GM18511 (cell line): Measurements from ENCODE around the gene ZDHHC11B.

Experiments
- ATAC-seq: cut with Tn5 transposase; IDR thresholded peaks from one replicate; pipeline ENCODE4 v1.9.1; 2021; ENCODE audit warnings: mild to moderate bottlenecking, moderate library complexity; ENCODE audit not compliant: unreplicated experiment

Gene ZDHHC11B

DNA sequence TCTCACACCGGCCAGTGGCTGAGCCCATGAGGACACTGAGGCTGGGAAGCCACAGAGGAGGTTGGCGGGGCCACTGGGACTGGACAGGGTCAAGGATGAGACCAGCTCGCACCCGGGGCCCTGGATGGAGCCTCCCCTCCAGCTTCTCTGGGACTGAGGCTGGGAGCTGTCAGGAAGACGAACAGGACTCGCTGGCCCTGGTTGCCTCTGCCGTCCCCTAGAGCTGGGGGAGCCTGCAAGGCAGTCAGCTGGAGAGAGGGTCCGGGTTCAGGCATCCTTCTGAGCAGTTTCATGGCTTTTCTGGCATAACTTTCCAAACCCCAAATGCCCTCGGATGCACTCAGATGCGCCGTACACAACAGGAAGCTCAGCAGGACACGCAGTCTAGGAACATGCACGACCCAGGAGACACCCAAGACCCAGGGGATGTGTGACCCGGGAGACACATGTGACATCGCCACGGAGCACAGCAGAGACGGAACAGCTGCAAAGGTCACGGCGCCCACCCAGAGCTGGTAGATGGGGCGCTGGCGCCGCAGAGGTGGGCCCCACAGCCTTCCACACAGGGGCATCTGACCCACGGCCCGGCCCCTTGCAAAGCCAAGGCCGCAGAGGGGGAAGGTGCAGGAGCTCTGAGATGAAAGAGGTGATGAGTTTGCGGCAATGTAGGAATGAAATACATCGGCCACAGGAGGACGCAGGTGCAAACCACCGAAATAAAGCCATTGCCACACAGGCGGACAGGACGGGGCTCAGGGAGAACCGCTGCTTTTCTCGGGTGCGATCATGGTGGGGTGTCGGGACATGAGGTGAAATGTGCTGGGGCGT is 108.4 kb downstream of the ZDHHC11B start:
- no peak for ATAC-seq

DNA sequence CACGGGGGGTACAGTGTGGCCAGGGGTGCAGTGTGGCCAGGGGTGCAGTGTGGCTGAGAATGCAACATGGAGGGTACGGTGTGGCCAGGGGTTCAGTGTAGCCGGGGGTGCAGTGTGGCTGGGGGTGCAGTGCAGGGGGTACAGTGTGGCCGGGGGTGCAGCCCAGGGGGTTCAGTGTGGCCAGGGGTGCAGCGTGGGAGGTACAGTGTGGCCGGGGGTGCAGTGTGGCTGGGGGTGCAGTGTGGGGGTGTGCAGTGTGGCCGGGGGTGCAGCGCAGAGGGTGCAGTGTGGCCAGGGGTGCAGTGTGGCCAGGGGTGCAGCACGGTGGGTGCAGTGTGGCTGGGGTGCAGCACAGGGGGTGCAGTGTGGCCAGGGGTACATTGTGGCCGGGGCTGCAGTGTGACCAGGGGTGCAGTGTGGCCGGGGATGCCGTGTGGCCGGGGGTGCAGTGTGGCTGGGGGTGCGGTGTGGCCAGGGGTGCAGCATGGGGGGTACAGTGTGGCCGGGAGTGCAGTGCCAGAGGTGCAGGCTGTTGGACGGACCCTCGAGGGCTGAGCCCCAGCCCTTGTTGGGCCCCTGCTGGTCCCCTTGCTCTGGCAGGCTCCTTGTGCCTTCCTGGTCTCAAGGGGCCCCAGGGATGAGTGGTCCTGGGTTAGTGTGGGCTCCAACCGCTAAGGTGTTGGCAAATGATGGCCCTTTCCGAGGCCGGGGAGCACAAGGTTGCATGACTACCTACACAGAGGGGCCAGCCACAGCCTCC is 109.2 kb downstream of the ZDHHC11B start:
- no peak for ATAC-seq

DNA sequence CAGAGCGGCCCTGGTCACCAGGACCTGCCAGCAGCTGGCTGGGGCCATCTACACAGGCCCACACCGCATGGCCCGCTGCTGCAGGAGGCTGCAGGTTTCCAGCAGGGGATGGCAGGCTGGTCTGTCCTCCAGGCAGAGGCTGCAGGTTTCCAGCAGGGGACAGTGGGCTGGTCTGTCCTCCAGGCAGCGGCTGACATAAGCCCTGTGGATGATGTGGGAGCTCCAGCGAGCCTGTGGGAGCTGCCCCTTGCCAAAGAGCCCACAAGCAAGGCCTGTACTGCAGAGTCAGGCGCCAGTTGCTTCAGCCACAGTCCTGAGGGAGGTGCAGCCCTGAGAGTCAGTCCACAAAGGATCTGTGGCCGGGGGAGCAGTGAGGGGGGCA is 109.9 kb downstream of the ZDHHC11B start:
- ATAC-seq: no peak

DNA sequence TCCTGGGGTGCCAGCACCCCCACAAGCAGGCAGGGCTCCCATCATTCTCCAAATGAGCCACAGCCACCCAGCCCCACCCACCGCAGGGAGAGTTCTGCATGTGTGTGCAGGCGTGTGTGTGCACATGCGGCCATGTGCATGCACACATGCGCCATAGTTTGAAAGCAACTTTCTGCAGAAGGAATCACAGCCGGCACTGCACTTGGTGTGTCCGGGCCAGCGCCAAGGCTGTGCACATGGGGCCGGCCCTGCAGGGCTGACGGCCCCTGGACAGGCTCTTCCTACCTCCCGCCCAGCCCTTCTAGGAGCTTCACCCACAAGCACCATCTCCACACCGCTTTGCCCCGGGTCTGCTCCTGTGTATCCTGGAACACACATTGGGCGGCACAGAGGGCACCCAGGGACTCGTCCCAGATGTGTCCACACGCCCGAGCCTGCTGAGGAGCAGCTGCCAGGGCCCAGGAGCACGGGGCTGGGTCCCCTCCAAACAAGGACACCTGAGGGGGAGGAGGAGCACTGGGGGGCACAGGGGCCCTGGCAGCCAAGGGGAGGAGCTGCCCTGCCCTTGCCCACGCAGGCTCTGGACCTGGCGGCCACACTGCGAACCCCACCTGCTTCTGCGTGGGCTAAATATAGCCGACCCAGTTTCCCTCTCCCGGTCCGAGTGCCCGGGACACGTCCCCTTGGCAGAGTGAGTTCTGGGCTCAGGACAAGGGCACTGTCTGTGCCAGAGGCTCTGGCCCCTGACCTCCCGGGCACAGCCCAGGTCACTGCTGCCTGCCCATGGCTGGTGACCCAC is 110.5 kb downstream of the ZDHHC11B start:
- ATAC-seq: no peak

DNA sequence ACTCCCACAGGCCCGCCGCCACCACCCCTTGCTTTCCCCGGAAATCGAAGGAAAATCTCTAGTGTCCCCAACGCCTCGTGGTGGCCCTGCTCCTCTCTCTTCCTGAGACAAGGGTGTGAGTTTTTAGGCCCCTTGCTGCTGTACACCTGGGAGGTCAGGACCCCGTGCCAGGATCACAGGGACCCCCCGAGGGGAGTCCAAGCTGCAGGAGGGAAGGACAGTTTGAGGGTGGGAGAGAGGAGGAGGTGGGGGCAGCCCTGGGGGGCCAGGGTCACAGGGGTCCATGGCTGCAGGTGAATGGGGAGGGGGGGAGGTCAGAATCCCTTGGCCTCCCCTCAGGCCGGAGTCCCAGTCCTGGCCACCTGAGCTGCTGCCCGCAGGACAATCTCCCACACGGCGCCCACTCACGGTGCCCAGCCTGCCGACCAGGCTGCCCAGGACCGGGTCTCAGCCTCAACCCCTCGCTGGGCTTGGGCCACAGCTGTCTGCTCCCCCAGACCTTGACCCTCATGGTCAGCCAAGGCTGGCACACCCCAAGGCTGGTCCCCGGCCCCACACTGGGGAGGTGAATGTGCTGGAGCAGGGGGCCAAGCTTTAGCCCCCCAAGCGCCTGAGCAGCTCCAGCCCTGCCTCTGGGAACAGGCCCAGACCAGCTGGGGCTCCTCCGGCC is 111.2 kb downstream of the ZDHHC11B start:
- no peak for ATAC-seq

DNA sequence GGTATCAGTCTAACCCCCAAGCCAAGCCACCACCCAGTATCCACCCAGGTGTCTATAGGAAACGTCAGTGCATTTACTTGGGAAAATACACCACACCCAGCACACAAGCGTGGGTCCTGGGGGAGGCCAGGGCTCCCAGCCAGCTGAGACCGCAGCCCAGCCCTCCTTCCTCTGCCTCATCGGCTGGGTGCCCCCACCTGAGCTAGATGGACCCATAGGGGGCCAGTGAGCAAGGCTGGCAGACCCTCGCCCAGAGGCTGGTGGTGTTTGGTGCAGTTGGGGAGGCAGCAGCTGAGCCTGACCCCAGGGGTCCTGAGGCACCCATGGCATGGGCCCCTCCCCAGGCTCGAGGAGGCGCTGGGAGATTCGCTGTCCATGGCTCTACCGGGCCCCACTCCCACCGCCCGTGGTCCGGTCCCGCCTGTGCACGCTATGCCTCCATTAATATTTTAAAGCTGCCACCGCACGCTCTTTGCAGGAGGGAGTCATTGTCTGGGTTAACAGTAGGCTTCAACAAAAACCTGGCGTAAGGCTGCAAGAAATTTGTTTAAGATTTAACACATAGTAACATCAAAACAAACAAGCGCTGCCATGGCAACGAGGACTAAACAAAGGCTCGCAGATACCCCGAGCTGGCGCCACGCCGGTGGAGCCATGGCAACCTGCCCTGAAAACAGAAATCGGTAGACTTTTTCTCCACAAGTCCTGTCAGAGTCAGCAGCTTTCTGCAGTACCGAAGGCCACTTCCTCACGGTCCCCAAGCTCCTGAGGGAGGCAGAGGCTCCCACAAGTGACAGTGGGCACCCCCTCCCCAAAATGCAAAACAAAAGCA is 112.0 kb downstream of the ZDHHC11B start:
- no peak for ATAC-seq

DNA sequence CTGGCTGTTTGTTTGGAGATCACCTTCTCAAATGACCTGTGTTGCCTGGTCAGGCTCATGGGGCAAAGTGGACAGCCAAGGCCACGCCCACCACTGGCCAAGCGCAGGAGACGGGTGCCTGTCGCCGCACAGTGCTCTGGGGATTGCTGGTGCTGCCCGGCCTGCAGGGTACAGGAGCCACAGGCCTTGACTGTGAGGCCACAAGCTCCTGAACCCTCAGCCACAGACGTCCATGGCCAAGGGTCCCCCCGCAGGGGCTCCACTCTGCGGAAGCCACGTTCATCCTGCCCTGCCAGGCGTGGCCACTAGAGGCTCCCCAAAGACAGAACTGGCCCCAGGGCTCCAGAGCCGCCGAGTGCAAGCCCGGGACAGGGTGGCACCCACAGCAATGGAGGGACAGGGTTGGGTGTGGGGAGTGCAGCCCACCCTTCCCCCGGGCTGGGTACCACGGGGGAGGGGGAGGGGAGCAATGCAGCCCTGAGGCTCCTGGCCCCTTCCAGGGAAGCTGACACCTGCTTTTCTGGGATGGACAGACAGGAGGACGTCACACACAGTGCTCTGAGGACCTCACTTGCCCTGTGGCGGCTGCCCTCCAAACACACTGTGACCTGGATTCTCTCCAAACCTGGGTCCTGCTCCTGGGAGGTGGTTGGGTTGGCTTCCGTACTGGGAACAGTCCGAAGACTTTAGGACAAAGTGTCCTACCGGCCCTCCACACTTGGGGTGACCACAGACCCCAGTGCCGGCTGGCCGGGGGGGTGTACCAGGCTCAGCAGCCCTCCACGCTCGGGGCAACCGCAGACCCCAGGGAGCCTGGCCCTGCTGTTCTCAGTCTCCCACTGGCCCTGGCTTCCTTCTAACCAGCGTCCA is 112.8 kb downstream of the ZDHHC11B start:
- ATAC-seq: peak; percentile 75

DNA sequence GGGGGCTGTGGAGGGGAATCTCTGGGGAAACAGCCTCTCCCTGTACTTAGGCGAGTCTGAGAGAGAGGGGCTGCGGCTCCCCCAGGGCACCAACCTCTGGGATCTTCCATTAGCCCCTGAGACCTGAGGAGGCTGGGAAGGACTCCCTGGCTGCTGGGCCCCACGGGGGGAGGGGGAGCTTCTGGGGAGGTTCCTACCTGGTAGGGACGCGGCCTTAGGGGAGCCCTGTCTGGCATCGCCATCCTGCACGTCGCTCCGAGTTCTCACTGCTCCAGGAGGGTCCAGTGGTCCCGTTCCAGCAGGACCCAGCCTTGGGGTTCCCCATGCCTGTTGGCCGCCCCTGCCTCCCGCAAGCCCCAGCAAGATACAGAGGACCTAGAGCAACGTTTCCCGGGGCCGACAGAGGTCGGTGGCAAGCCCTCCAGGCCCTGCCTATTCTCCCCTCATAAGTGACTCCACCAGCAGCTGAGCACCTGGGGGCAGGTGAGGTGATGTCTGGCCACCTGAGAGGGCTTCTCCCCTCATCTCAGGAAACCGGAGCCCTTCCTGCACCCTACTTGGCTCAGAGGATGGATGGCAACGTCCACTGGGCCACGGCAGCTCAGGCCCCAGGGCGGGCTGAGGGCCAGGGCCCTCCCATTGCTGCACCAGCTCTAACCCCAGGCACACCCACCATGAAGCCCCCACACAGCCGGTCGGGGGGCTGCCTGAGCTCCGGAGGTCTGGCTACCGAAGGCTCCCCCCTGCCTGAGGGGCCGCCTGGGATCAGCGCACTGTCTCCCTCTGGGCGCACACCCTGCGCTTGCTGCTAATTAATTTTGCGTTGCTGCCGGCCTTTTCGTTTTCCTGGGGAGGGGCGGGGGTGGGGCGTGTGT is 113.9 kb downstream of the ZDHHC11B start:
- no peak for ATAC-seq

DNA sequence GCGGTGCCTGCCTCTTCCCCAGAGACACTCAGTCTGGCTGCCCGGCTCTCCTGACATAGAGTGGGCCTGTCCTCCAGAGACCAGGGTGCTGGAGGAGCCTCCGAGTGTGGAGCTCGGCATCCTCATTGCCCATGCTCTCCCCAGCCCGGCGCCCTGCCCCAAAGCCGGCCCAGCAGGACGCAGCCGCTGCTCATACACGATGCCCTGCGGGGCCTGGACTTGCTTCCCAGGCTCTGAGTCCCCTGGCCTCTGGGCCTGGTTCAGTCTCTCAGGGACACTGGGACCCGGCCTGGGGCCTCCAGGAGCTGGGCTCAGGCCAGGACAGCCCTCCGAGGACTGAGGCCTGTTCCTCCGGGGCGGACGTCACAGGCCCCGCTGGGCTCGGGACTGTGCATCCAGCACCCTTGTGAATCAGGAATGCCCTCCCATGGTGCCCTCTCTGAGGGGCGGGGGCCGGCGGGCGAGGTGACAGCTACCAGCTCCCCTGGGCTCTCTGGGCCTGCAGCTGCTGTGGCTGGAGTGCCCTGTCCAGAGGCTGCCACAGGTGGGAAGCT is 114.6 kb downstream of the ZDHHC11B start:
- no peak for ATAC-seq

DNA sequence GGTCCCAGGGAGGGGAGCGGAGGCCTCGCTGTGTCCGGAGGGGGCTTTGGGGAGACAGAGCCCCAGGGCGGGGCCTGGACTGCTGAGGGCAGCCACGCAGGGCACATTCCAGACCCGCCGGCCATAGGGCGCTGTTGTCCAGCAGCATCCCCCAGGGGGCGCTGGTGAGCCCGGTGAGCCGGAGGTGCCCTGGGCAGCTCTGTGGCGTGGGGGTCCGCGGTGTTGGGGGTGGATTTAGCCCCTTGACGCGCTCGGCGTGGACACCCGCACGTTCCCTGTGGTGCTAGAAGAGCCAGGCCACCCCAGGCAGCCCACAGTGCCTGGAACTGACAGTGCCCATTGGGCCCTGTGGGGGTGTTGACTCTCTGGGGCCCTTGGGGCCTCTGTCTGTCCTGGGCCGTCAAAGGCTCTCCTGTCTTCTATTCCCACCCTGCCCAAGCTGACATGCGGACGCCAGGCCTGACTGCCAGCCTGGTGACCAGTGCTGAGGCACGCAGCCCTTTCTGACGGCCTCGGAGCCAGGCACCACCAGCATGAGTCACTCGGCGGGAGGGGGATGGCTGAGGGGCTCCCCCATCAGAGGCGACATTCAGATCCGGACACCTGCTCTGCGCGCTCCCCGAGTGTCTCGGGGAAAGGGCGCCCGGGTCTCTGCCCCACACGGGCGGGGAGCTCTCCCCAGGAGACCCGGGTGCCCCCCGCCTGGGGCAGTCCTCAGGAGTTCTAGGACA is 115.3 kb downstream of the ZDHHC11B start:
- ATAC-seq: no peak

DNA sequence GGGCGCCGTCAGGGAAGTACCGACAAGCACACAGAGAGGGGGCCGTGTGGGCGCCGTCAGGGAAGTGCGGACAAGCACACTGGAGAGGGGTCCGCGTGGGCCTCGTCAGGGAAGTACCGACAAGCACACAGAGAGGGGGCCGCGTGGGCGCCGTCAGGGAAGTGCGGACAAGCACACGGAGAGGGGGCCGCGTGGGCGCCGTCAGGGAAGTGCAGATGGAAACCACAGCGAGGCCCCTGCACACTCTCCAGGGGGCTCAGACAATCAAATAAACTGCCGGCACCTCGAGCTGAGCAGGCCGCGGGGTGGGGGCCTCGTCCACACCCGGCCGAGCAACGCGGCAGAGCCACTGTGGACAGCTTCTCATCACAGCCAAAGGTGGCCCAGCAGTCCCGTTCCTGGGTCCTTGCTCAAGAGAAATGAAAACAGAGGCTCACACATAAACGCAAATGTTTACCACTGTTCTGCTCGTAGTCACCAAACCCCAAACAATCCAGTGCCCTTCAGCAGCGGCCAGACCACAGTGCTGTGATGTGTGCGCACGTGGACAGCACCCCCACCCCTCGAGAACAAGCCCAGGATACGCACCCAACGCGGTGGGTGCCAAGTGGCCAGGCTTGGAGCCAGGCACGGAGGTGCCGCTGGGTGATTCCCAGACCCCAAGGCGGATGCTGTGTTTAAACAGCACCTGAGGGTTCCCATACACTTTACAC is 116.1 kb downstream of the ZDHHC11B start:
- ATAC-seq: no peak

DNA sequence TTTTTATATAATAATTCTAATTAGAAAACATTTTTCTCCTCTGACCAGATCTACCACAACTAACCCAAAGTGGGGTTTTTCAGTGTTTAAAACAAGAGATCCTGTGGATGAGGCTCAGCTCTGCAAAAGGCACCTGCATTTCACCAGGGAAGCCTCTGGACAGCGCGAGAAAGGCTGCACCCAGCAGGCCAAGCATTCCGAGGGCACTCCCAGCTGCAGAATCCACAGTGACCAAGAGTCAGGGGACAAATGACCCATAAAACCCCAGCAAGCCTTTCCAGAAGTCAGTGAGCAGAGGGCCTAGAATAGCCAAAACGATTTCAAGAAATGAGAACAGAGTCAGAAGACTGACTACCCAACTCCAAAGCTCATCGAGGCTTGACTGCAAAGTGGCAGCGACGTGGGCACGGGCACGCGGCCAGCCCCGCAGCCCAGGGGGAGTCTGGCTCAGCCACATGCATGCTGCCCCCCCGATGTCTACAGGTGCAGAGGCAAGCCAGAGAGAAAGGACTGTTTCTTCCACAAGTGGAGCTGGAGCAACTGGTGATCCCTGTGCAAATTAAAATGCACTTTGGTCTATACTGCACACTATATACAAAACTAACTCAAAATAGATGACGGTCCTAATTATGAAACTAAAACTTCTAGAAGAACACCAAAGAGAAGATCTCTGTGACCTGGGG is 117.6 kb downstream of the ZDHHC11B start:
- ATAC-seq: no peak

DNA sequence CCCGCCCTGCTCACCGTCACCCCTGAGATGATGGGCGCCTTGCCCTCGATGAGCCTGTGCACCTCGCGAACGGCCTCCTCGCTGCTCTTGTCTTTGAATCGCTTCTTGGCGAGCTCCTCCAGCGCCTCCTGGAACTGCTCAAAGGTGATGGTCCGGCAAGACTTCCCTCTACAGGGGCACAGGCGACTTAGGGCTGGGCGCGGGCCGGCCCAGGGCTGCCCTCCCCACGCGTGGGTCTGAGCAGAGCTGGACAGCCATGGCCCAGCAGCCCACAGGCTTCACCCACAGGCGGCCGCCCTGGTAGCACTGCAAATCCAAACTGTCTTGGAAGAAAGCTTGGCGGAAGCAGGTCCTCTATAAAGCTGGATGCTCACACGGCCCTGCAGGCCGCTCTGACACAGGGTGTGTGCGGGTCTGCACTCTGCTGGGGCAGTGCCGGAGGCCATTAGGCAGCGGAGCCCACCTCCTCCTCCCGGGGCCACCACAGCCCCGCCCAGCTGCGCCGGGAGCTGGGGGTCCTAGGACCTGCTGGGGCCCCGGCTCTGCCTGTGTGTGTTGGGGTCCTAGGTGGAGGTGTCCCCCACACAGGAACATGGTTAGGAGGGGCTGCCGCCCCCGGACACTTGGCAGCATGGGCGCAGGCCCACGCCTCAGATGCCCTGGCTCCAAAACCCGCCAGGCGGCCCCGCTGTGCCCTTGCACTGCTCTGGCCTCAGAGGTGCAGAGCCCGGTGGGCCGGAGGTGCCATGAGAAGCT is 118.4 kb downstream of the ZDHHC11B start:
- no peak for ATAC-seq

DNA sequence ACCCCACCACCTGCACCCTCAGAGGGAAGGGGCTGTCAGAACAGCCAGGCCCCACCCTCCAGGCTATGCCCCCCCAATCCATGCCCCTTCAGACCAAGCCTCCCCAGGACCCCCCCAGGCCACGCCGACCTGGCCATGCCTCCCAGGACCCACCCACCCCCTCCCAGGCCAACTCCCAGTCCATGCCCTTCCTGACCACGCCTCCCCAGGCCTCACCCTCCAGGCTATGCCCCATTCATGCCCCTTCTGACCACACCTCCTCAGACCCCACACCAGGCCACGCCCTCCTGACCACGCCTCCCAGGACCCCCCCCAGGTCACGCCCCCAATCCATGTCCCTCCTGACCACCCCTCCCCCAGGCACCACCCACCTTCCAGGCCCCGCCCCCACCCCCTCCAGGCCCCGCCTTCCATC is 119.0 kb downstream of the ZDHHC11B start:
- ATAC-seq: no peak

DNA sequence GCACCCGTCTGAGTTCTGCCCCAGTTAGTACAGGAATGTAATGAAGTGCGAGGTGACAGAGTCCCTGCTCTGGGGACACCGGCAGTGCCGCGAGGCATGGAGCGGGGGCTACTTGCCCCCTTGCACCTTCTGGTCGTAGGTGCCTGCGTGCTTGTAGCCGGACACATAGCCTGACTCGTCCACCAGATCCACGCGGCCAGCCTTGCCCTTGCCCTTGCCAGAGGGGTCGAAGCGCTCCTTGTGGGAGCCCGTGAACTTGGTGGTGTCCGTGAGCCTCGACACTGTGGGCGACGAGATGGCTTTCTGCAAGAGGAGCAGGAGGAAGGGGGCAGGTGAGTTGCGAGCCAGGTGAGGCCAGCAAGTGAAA is 119.6 kb downstream of the ZDHHC11B start:
- ATAC-seq: no peak
